NK-92 (cell line): ENCODE data around the gene TYW3.

ENCODE experiments used
- DNase-seq: peaks from one replicate; lab custom pipeline; 2025; ENCODE audit not compliant: unreplicated experiment; lab: John Stamatoyannopoulos, UW

The TYW3 gene

DNA sequence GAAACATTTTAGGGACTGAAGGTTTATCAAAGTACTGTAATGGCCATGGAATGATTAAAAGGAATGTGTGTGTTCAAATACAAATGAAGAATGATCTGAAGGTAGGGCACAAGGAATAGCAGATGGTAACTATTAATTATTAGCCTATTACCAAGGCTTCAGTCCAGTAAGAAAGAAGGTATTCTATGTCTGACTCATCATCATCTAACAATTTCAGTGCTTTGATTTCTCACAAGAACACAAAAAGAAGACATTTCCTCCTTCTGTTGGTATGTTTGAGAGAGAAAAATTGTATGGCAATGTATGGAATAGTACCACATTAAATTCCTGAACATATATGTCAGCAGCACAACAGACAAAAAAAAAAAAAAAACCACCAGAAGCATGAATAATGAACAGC is 57.5 kb downstream of the TYW3 start:
- DNase-seq, result no peak

DNA sequence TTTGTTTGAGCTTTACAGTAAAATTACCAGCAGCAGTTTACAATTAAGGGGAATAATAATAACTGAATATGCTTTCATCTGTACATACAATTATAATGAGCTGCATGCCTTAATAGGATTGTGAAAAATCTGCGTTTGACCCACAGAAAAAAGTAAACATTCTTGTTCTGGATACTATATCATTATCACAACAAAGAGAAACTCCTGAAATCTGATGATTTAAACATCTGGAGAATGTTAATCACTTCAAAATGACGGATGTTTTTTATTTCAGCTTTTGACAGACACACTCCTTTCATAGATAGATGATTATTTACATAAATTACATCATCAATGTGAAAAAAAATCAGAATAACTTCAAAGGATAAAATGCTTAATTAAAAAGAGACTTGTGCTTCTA is 58.5 kb downstream of the TYW3 start:
- DNase-seq, result no peak

DNA sequence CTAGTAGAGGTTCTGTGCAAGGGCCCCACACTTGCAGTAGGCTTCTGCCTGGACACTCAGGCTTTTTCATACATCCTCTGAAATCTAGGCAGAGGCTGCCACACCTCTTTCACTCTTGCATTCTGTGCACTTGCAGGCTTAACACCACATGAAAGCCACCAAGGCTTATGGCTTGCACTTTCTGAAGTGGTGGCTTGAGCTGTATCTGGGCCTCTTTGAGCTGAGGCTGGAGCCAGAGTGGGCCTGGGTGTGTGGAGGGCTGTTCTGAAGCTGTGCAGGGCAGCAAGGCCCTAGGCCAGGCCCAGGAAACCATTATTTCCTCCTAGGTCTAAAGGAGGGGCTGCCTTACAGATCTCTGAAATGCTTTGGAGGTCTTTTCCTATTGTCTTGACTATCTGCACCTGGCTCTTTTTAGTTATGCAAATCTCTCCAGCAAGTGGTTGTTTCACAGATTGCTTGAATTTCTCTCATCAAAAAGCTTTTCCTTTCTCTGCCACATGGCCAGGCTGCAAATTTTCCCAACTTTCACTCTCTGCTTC is 66.2 kb downstream of the TYW3 start:
- no peak for DNase-seq

DNA sequence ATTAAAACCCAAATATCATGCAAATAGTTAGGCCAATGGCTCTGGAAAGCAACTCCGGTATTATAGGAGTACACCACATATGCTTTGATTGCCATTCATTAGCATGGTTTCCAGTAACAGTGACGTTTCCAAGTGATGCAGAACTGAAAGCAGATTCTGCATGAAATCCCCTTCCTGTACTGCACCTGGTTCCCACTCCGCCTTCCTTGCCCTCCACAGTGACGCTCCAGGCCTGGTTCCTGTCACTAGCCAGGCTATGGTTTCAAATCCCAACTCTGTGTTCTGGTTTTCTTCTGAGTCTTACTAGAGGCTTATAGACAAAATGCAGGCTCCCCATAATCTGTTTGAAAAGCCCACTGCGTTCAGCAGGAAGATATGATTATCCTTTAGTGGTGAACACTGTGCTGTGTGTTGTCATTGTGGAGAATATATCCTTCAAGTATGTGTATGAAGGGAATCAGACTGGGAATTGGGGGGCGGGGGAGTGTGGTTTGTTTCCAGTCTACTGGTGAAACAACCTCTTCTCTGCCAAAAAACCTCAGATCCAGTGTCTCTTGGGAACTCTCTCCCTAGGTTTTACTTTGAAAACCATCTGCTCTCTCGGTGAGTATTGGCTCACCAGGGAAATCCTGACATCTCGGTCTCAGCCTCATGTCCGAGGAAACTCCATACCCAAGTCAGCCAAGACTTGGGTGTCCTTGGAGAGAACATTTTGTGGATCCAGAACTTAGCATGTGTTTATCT is 78.7 kb downstream of the TYW3 start:
- no peak for DNase-seq

DNA sequence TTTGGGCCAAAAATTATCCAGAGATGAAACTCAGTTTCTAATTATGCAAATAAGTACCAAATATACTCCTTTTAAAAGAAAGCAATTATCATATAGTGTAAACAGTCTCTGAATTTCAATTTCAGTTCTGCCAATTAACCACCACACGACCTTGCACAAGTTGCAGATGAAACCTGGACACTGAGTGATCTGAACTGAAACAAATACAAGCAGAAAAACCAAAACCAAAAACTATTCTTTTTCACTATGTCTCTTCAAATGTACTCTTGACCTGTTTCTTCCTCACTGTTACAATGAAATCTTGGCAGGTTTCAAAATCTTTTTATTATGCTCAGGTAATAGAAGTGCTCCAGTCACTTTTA is 79.2 kb downstream of the TYW3 start:
- DNase-seq, result no peak
